Fibroblast of pulmonary artery (primary cell): ENCODE data around the gene MFNG.

Experiments used
- DNase-seq: peaks from one replicate; pipeline ENCODE4 v3.0.0-alpha.2; 2010; ENCODE audit warnings: low read depth
- H3K4me3 ChIP-seq: replicated peaks from 2 replicates; pipeline ENCODE4 v1.5.1; 2011; ENCODE audit warnings: low read depth, mild to moderate bottlenecking, control low read depth, low read length, moderate library complexity
- TF ChIP-seq, protein P1 (sequence below): IDR thresholded peaks from 2 replicates; pipeline ENCODE4 v1.5.1; 2011; ENCODE audit warnings: mild to moderate bottlenecking, control low read depth, low read length, inconsistent platforms; ENCODE audit errors: missing control alignments

MFNG gene

GRCh38 chr22:37493979-37494378 is 7.8 kb upstream of the MFNG start:
- no peak overlapping the region for H3K4me3 ChIP-seq
- TF ChIP-seq, protein P1, sequence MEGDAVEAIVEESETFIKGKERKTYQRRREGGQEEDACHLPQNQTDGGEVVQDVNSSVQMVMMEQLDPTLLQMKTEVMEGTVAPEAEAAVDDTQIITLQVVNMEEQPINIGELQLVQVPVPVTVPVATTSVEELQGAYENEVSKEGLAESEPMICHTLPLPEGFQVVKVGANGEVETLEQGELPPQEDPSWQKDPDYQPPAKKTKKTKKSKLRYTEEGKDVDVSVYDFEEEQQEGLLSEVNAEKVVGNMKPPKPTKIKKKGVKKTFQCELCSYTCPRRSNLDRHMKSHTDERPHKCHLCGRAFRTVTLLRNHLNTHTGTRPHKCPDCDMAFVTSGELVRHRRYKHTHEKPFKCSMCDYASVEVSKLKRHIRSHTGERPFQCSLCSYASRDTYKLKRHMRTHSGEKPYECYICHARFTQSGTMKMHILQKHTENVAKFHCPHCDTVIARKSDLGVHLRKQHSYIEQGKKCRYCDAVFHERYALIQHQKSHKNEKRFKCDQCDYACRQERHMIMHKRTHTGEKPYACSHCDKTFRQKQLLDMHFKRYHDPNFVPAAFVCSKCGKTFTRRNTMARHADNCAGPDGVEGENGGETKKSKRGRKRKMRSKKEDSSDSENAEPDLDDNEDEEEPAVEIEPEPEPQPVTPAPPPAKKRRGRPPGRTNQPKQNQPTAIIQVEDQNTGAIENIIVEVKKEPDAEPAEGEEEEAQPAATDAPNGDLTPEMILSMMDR = no peak
- no peak for DNase-seq

DNA sequence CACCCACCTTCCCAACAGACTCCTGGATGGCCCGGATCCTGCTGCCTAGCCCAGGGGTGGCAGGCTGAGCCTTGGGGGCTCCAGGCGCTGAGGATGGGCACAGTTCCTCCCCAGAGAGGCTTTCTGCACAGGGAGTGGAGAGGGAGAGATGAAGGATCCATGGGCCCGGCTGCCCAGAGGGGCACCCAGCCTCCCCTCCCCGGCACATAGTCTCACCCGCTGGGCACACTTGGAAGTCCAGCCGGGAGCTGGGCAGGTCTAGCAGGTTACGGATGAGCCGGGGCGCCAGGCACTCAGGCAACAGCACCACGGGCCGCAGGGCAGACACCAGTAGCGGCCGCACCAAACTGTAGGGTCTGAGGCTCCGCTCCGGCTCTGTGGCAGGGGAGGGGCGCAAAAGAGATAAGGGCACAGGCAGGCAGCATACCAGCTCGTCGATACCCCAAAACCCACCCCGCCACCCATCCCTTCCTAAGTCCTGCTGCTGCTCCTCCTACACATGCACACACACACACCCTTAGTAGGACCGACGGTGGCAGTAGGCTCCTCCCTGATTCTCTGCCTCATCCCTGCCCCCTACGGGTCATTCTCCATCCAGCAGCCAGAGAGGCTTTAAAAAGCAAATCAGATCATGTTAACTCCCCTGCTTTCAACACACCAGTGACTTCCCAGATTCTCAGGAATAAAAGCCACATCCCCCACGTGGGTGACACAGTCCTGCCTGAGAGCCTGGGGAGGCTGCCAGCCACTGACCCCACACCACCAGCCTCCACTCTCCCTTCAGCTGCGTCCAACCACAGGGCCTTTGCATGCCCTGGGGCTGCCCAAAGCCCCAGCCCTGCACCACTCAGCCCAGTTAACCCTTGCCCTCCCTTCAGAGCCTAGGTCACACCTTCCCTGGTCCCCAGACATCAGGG is 6.5 kb upstream of the MFNG start:
- peak; percentile 63 for DNase-seq
- TF ChIP-seq, protein P1 = peak; percentile 59
- H3K4me3 ChIP-seq = no peak overlapping the region

DNA sequence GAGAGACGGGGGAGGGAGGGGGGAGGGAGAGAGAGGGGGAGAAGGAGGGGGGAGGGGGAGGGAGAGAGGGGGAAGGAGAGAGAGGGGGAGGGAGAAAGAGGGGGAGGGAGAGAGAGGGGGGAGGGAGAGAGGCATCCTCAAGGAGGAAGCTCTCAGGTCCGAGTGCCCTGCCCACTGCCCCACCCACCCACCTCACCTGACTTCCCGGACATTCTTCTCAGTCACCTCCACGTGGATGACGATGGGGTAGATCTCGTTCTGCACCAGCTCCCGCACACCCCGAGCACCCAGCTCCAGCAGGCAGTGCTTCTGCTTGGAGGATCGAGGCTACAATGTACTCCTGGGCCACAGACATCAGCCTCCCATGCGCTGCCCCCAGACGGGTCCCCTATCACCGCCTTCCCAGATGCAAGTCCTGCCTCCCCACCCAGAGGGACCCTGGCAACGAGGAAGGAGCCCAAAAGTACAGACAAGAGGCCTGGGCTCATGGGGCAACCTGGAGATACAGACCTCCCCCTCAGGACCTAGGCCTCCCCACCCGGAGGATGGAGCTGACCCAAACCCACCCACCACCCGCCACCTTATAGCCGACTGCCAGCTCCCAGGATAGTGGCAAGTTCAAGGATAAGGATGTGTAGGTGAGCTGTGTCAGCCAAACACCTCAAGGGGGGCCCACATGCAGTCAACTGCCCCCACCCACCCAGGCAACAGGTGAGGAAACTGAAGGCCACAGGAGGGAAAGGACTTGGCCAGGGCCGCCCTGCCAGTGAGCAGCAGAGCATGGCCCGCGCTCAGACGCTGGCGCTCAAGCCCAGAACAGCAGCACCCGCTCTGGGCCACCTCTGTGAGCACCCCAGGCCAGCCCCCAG is 5.6 kb upstream of the MFNG start:
- TF ChIP-seq, protein P1 = no peak
- no peak for DNase-seq
- no peak overlapping the region for H3K4me3 ChIP-seq

GRCh38 chr22:37491106-37491505 is 4.9 kb upstream of the MFNG start:
- no peak overlapping the region for H3K4me3 ChIP-seq
- TF ChIP-seq, protein P1 = no peak
- no peak for DNase-seq

GRCh38 chr22:37489983-37490382 is 3.8 kb upstream of the MFNG start:
- TF ChIP-seq, protein P1 = no peak

DNA sequence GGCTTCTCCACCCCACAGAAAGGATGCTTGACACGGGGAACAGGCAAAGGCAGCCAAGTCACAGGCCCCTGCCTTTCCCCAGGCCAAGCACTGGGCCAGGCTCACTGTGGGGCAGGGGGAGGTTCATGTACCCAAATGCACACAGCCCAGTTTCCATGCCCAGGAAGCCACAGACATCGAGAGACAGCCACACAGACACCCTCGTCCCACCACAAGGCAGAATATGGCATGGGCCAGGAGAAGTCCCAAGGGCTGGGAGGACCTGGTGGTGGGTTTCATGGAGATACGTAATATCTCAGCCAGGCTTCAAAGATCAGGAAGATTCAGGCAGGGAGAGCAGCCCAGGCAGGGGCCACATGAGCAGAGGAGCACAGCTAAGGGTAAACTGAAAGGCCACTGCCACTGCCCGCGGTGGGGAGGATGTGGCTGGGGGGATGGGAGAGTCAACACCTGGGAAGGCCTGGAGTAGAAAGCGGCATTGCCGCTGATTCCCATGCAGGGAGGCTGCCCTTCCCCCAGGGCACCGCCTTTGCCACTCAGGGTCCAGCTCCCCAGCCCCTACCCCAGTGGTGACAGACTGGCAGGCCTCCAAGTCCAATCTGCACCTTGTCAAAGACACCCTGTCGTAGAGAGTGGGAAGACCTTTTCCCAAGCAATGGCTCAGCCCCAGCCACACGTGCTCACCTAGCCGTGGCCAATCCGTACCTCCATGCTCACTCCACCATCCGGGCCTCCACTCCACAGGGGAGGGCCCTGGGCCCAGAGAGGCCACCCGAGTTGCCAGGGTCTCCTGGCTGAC is 2.4 kb upstream of the MFNG start:
- no peak overlapping the region for H3K4me3 ChIP-seq
- TF ChIP-seq, protein P1 = no peak

More at GRCh38 chr22:37489983-37490382, 3.8 kb upstream of the MFNG start:
- DNase-seq = no peak
- H3K4me3 ChIP-seq = no peak overlapping the region

More for the DNA sequence above, 2.4 kb upstream of the MFNG start:
- no peak for DNase-seq
